Heart left ventricle (tissue), 13 donors: ENCODE measurements around the gene MICAL2.

Source experiments
- CTCF ChIP-seq, 12 donors: fragments of 200-600 bp; sonication (generic) in 4 of 12; IDR thresholded peaks; one replicate each; pipeline versions ENCODE4 v1.5.0 to v1.8.0; 2018 to 2022; ENCODE audit warnings: antibody characterized with exemption in 12 of 12, mild to moderate bottlenecking in 5 of 12
- POLR2A ChIP-seq, 2 donors: fragments of 450-650 bp; IDR thresholded peaks; one replicate each; pipeline ENCODE4 v1.6.1; 2017; ENCODE audit warnings: antibody characterized with exemption in 2 of 2, mild to moderate bottlenecking in 2 of 2, moderate library complexity in 2 of 2
- donor health status: ischemic (EF 13 %, LVEDD 7.1; RV severe dilation, severe dysfunction).
- donor health status: DM: no; HTN: yes; CAD: no.
- donor health status: DM: no; HTN: no; CAD: no.
- donor health status: ischemic (EF 25% LVEDD 6.9; RV normal size, moderate dysfunction).
- donor health status: ischemic (EF 25% LVEDD 5.7; RV mildly dilated, moderate dysfunction).
- donor health status: ischemic (EF 35%, LVEDD 5.7; RV mildly dilated, moderate dysfunction).
- donor health status: nonischemic (EF 11% LVEDD 7.7; RV severe dilation, severe dysfunction).
- donor health status: DM: yes; HTN: yes; CAD: no.
- donor health status: PGD.
- donor health status: ischemic (EF 29% LVEDD 5.4; RV normal size, mild dysfunction).
- donor health status: nonischemic (EF 23%, LVEDD 6.1; RV moderate dilation, normal function).

GRCh38 chr11:12125609-12126149, 15.3 kb downstream of the MICAL2 start:
- TF ChIP-seq CTCF (IDR thresholded peaks at IDR 0.05) = no peak
- no peak for TF ChIP-seq POLR2A (IDR thresholded peaks at IDR 0.05)
